Ectodermal cell (in vitro differentiated cells): ENCODE measurements around the gene ITGA5.
A peak's percentile ranks its signal among the peaks of the same experiment; 100 is the strongest.

Experiments used
- H3K27ac ChIP-seq: 2 replicates; pipeline ENCODE4 v1.7.0; 2013; ENCODE audit warnings: mild to moderate bottlenecking, low read depth, low read length; ENCODE audit not compliant: insufficient read depth, poor library complexity, severe bottlenecking
- H3K27me3 ChIP-seq: 2 replicates; pipeline ENCODE4 v1.7.0; 2013; ENCODE audit warnings: mild to moderate bottlenecking, low read length; ENCODE audit not compliant: insufficient read depth, control insufficient read depth, poor library complexity, severe bottlenecking
- H3K36me3 ChIP-seq: one replicate; pipeline ENCODE4 v1.7.0; 2013; ENCODE audit warnings: low read length; ENCODE audit not compliant: control insufficient read depth, insufficient read depth
- H3K4me1 ChIP-seq: one replicate; pipeline ENCODE4 v1.7.0; 2013; ENCODE audit warnings: low read length; ENCODE audit not compliant: control insufficient read depth, insufficient read depth
- H3K4me3 ChIP-seq: 2 replicates; pipeline ENCODE4 v1.7.0; 2013; ENCODE audit warnings: low read depth, low read length, control low read depth; ENCODE audit not compliant: insufficient read depth
- H3K9me3 ChIP-seq: 2 replicates; pipeline ENCODE4 v1.7.0; 2013; ENCODE audit warnings: mild to moderate bottlenecking, low read length, moderate library complexity; ENCODE audit not compliant: control insufficient read depth
- WGBS, 2 experiments: methylation state at CpG; one replicate each; pipeline ENCODE4 v1.1.7; 2013; ENCODE audit warnings: missing lambda C conversion rate in 2 of 2; 5-methylcytosine and 5-hydroxymethylcytosine counted together

The ITGA5 gene

GRCh38 chr12:54378796-54379397 lies 40.2 kb downstream of the ITGA5 start:
- no peaks in the 10 kb centered on the region for H3K9me3 ChIP-seq
- H3K27ac ChIP-seq = peak overlapping the region; percentile 12
- H3K4me3 ChIP-seq = peak overlapping the region; percentile 43
- WGBS, 2 experiments = 1% methylated on average over 48 to 49 of the region's 49 CpGs
- no peaks in the 10 kb centered on the region for H3K27me3 ChIP-seq
- H3K4me1 ChIP-seq = peaks cover 30% of the 10 kb centered on the region
- peaks cover 7% of the 10 kb centered on the region for H3K36me3 ChIP-seq

DNA sequence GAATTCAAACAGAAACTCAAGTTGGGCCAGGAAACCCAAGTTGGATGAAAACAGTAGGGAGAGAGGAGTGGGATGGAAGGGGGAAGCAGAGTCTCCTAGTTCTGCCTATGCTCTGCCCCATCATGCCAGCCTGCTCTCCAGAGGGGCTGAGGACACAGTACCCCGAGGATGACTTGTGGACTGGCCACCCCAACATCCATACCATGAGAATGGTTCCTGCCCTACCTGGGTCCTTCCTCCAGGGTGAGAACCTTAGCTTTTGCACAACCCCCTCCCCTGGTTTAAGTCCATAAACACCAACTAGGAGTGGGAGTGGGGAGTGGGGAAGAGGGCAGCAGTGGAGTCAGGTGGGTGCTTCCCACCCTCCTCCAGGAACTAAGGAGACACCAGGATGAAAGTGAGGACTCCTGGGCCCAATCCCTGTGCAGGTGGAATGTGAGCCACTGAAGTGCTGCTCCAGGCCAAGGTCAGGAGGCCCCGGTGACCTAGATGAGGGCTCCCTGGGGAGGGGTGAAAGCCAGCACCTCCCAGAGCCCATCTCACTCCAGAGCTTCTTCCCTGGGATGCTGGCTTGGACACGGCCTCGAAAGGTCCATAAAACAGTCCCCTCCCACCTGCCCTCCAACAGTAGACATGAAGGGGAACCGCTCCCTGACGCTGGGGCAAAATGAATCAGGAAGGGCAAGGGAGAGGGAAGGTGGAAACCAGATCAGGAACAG lies 41.1 kb downstream of the ITGA5 start:
- H3K36me3 ChIP-seq = peaks cover 10% of the 10 kb centered on the region
- no peaks in the 10 kb centered on the region for H3K27me3 ChIP-seq
- 96 to 98% methylated on average over 6 of the region's 6 CpGs for WGBS, 2 experiments
- H3K9me3 ChIP-seq = no peaks in the 10 kb centered on the region
- H3K4me3 ChIP-seq = peak overlapping the region; percentile 43
- peaks cover 28% of the 10 kb centered on the region for H3K4me1 ChIP-seq
- no peak overlapping the region for H3K27ac ChIP-seq

DNA sequence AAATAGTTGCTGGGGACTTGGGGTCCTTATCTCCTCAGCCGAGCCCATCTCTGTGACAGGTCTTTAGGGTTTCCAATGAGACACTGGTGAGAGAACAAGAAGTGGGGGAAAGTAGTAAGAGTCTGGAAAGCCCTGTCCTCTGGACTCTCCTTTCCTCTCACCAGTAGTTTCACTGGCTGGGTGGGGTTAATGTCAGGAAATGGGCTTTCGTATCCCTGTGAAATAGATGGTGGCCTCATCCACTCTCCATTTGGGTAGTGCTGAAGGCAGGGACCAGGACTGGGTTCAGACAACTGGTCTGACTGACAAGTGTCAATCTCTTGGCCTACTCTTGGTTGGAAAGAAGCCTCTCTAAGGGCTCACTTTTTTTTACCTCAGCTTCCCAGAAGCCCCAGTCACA lies 42.1 kb downstream of the ITGA5 start:
- WGBS, 2 experiments = 95 to 97% methylated on average over 2 of the region's 2 CpGs
- no peaks in the 10 kb centered on the region for H3K9me3 ChIP-seq

GRCh38 chr12:54376596-54376995 lies 42.5 kb downstream of the ITGA5 start:
- Histone ChIP-seq H3K36me3 (peaks cover 18% of the 10 kb centered on the region), H3K9me3 (no peaks in the 10 kb centered on the region), H3K4me3 (no peak overlapping the region), H3K27me3 (no peaks in the 10 kb centered on the region), H3K4me1 (peaks cover 28% of the 10 kb centered on the region), H3K27ac (no peak overlapping the region)
- 83 to 94% methylated on average over 4 of the region's 4 CpGs for WGBS, 2 experiments

More for the DNA sequence above, 42.1 kb downstream of the ITGA5 start:
- peaks cover 28% of the 10 kb centered on the region for H3K4me1 ChIP-seq
- no peak overlapping the region for H3K27ac ChIP-seq
- H3K36me3 ChIP-seq = peaks cover 14% of the 10 kb centered on the region
- no peak overlapping the region for H3K4me3 ChIP-seq
- H3K27me3 ChIP-seq = no peaks in the 10 kb centered on the region

DNA sequence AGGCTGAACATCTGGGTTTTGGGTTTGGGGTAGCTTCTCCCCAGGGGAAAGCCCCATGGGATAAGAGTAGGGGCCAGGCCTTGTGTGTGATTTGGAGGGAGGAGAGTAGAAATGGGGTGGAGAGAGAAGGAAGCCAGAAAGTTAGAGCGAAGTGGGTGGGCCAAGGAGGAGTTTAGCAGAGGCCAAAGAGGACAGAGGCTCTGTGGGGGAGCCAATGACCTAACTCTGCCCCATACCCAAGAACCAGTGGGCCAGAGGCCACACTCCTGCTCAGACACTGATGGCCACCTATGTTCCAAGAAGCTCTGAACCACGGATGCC lies 43.8 kb downstream of the ITGA5 start:
- H3K4me3 ChIP-seq = no peak overlapping the region
- peaks cover 16% of the 10 kb centered on the region for H3K36me3 ChIP-seq
- no peak overlapping the region for H3K27ac ChIP-seq
- peaks cover 35% of the 10 kb centered on the region for H3K4me1 ChIP-seq
- H3K9me3 ChIP-seq = no peaks in the 10 kb centered on the region
- WGBS, 2 experiments = 86 to 93% methylated on average over 2 of the region's 2 CpGs
- H3K27me3 ChIP-seq = no peaks in the 10 kb centered on the region

- H3K4me3 ChIP-seq = no peak overlapping the region
- 83 to 92% methylated on average over 2 of the region's 2 CpGs for WGBS, 2 experiments
- peaks cover 40% of the 10 kb centered on the region for H3K4me1 ChIP-seq
Measured at GRCh38 chr12:54374562-54375258, 44.4 kb downstream of the ITGA5 start.

DNA sequence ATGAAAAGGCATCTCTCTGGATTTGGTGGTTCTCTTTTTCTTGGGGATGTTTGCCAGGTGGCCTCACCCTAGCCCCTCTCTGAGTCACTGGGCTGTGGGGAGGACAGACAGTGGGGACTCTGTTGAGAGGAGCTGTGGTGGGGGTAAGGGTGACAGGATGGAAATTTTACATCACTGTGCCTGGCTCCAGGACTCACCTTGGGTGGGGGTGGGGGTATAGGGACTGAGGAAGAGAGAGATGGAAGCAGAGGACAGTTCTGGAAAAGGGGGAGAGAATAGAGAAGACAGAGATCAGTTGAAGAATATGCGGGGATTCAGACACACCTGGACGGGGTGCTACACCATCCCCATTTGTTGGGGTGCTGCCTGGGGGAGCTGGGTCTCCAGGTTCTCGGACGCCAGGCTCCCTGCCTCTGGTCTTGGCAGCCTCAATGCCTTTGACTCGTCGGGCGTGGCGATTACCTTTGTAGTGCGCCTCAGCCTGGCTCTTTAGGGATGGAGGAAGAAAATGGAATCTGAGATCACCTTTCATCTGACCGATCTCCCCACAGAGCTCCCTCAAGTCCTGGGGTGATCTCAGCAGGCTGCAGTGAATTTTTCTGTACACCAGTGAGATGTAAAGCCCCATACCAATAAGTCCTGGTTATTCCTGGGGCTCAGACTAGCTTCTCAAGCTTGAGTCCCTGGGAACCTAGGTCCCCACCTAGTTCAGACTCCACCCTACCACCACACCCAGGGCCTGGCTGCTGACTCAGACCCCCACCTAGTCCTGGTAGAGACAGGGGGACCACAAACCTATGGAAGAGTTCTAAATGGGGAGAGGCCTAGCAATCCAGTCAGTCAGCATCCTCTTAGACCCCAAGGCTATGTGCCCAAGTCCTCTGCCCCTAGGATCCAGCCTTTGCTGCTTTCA lies 45.2 kb downstream of the ITGA5 start:
- H3K4me3 ChIP-seq = no peak overlapping the region
- H3K4me1 ChIP-seq = peaks cover 48% of the 10 kb centered on the region
- H3K27ac ChIP-seq = no peak overlapping the region
- 93 to 94% methylated on average over 10 of the region's 10 CpGs for WGBS, 2 experiments
- peaks cover 16% of the 10 kb centered on the region for H3K36me3 ChIP-seq
- no peaks in the 10 kb centered on the region for H3K9me3 ChIP-seq
- peaks cover 12% of the 10 kb centered on the region for H3K27me3 ChIP-seq

More at GRCh38 chr12:54374562-54375258, 44.4 kb downstream of the ITGA5 start:
- Histone ChIP-seq H3K27ac (no peak overlapping the region), H3K9me3 (no peaks in the 10 kb centered on the region), H3K27me3 (peaks cover 4% of the 10 kb centered on the region), H3K36me3 (peaks cover 16% of the 10 kb centered on the region)

DNA sequence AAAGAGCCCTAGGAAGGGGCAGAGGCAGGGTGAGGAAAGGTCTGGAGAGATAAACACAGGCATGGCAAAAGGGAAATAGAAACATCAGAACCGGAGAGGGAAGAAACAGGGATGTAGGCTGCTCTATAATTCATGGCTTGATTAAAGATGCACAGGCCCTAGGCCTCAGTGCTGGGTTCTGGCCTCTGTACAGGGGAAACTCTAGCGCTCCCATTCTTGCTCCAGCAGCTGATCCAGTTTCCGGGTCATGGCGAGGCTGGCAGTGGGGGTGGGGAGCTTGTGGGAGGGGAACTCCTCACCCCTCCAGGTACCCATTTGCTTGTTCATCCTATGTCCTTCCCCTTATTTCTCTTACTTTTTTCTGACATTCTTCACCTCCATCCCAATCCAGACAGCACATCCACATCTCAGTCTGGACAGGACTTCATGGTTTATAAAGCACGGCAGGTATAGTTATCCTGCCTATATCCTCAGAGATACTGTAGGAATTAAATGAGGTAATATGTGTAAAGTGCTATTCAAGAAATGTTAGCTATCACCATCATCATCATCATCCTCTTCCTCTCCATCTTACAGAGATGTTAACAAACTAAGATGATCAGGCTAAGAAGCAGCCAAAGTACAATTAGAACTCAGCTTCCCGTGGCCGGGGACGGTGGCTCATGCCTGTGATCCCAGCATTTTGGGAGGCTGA lies 46.8 kb downstream of the ITGA5 start:
- H3K9me3 ChIP-seq = no peaks in the 10 kb centered on the region
- 90 to 92% methylated on average over 7 of the region's 8 CpGs for WGBS, 2 experiments
- no peak overlapping the region for H3K4me3 ChIP-seq
- no peak overlapping the region for H3K27ac ChIP-seq
- H3K4me1 ChIP-seq = peaks cover 35% of the 10 kb centered on the region
- H3K27me3 ChIP-seq = peaks cover 12% of the 10 kb centered on the region
- peaks cover 16% of the 10 kb centered on the region for H3K36me3 ChIP-seq

DNA sequence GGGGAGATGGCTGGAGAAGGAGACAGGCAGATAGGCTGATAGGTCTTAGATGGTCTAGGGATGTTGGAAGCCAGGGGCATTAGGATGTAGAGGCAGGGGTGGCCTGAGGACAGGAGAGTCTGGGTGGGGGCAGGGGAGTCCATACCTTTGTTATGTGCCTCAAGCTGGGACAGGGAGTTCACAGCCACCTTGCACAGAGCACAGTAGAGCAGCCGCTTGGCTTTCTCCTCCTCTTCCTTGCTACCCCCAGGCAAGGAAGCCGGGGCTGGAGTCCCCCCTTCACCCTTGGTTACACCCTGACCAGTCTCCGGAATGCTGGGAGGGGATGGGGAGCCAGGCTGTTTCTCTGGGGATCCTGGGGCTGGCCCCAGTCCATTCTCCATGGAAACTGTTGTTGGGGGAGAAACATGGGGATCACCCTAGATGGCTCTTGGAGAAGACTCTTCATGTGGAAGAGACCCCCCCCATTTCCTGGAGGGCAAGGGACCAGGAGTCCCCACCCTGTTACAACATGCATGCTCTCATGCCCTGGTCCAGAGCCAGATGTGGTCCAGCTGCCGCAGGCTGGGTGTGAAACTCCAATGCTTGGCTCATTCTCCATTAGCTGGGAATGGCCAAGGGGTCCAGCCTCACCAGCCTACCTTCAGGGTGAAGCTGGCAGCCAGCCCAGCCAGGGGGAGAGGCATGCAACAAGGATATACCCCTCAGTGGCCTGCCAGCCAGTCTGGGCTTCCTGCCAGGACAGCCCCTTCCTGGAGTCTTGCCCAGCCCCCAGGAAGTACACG lies 47.5 kb downstream of the ITGA5 start:
- WGBS, 2 experiments = 83 to 86% methylated on average over 5 of the region's 5 CpGs
- Histone ChIP-seq H3K4me1 (peaks cover 35% of the 10 kb centered on the region), H3K27ac (no peak overlapping the region), H3K27me3 (peaks cover 12% of the 10 kb centered on the region), H3K4me3 (no peak overlapping the region), H3K9me3 (no peaks in the 10 kb centered on the region), H3K36me3 (peaks cover 16% of the 10 kb centered on the region)
